Adrenal gland (tissue), 5 donors: ENCODE results near the gene ARPC2.

Experiments
- CTCF ChIP-seq, 6 experiments: fragments of 450-650 bp in 4 of 6; fragments of 200-600 bp in 2 of 6; sonication (generic) in 1 of 6; IDR thresholded peaks; 1 replicate in 5 of 6; 2 replicates in 1 of 6; pipeline versions ENCODE4 v1.5.1 to v1.8.0; 2016 to 2021; ENCODE audit warnings: antibody characterized with exemption in 6 of 6, mild to moderate bottlenecking in 2 of 6, moderate library complexity in 1 of 6
- POLR2A ChIP-seq, 2 donors: fragments of 450-650 bp; IDR thresholded peaks; one replicate each; pipeline ENCODE4 v1.6.1; 2017; ENCODE audit warnings: antibody characterized with exemption in 2 of 2, mild to moderate bottlenecking in 2 of 2, moderate library complexity in 1 of 2
- donor health status: DM: no; HTN: no; CAD: no.

GRCh38 chr2:218192902-218193430, 24.0 kb upstream of the ARPC2 start:
- TF ChIP-seq CTCF (IDR thresholded peaks at IDR 0.05) (no peak), POLR2A (IDR thresholded peaks at IDR 0.05) (no peak)
